ENCODE measurements around the gene HS3ST1.
"Not testable (repeated sequence)": the region's sequence is repeated elsewhere in the genome, so short reads cannot be mapped to it uniquely, and the experiment has no call there.

Gene HS3ST1

DNA sequence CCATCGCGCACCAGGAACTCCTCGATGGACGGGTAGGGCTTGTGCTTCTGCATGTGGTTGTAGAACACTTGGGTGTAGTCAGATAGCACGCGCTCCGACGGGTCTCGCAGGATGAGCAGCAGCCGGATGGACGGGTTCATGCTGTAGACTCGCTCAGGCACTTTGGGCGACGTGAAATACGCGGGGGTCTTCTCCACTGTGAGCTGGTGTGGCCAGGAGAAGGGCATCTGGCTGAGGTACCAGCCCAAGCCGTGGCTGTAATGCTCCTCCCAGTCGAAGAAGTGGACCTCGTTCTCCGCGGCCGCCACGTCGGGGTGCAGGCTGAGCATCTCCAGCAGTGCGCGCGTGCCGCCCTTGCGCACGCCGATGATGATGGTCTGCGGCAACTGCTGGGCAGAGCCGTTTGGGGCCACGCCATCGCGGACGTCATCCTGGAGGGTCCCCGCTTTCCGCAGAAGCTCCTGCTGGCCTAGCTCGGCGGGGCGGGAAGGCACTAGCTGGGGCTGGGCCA lies 29.2 kb downstream of the HS3ST1 start:
- no peak for DNase-seq

DNA sequence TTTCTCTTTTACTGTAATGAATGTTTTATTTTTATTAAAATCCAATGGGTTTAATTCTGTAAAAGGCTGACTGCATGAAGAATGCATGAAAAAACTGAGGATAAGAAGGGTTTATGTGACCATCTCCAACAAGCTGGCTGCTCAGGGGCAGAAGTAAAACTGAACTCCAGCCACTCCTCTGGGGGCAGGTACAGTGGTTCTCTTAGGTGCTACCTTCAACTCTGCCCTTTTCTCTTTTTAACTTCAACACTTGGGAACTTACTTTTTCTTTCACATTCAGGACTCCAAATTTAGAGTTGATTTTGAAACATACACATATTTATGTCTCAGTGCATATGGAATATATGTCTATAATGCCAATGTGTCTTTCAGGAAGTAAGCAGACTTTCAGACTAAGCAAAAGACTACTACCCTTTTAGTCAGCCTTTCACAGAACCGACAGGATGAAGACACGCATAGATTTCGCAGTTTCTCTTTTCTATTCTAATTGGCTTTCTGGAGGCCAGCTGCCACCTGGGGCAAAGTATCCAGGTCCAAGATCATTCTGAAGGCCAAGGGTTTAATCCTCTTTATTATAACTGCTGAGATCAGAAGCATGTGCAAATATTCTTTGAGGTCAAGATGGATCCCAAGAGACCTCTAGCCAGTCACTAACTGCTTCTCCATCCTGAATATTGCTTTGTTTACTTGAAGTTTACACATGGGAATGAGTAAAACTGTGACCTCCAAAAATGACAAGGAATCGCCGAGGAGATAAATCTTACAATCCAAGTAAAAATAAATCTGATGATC lies 30.7 kb downstream of the HS3ST1 start:
- no peak for DNase-seq

DNA sequence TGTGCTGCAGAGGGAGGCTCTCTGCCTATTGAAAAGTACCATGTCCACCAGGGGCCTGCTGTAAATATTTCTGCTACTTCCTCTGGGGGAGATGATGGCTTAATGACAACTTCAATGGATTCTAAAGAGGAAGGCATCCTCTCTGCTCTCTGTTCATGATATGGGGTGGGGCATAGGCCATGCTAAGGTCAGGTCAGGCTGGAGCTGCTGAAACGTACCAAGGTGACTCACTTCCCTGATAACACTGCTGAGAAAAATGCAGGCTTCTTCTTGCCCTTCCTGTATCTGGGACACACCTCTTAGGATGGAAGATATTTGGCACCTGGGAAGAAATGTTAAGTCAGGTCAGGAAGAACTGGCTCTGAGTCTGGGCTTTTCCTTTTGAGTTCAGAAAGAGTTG lies 31.5 kb downstream of the HS3ST1 start:
- no peak for DNase-seq

DNA sequence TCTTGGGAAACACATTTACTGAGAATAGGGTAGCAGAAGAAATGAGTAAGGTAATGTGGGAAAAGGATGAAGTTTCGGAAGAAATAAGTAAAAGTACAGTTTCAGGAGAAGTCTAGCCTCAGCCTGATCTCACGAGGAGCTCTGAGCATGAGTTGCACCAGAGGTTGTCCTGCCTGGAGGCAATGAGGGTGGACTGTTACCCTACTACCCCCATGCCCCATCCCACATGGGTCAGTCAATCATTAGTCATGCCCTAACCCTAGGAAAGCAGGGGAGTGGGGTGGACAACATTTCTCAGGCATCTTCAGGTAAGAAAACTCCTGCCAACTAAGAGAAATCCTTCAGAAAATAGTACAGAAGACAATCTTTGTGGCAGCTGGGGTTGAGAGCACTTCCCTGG lies 35.1 kb downstream of the HS3ST1 start:
- DNase-seq, result no peak

GRCh38 chr4:11384072-11384471 lies 44.6 kb downstream of the HS3ST1 start:
- DNase-seq, result not testable (repeated sequence)

DNA sequence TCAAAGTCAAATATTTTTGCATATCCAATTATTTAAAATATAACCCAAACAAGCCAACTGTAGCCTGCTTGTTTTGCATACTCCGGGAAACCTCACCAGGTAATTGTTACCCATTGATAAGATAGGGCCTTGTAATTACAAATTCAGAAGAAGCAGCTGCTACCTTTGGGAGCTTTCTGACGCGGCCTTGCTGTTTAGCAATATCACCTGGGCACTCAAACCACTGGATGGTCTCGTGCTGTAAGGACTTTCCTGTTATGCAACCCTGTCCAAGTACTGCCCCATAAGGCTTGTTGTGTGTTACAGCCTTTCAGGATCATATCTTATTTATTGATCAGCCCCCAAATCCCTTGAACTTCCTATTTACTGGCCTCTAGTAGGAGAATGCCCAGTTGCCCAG lies 52.1 kb downstream of the HS3ST1 start:
- DNase-seq, result no peak

GRCh38 chr4:11376146-11376545 lies 52.5 kb downstream of the HS3ST1 start:
- DNase-seq, result no peak

- DNase-seq, result no peak
Observed at GRCh38 chr4:11368701-11369115, 60.0 kb downstream of the HS3ST1 start.

- DNase-seq, result peak; percentile 17
Observed at GRCh38 chr4:11367371-11367770, 61.3 kb downstream of the HS3ST1 start.

GRCh38 chr4:11366859-11367258 lies 61.8 kb downstream of the HS3ST1 start:
- no peak for DNase-seq

- no peak for DNase-seq
Observed at GRCh38 chr4:11365039-11365438, 63.7 kb downstream of the HS3ST1 start.

DNA sequence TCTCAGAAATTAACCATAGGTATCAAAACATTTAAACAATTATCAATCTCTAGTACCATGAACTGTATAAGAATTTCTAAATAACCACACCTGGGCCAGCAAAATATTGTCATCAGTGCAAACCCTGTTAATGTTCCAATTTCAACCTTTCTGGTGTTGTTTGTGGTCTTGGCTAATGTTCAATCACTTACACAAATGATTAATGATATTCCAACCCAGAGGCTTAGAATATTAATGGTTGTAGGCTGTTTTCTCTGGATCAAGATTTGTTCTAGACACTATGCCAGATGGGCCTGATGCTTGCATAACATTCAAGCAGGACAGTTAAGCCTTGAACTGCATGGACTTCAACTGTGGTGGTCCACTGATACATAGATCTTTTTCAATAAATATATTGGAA lies 69.1 kb downstream of the HS3ST1 start:
- DNase-seq, result no peak

DNA sequence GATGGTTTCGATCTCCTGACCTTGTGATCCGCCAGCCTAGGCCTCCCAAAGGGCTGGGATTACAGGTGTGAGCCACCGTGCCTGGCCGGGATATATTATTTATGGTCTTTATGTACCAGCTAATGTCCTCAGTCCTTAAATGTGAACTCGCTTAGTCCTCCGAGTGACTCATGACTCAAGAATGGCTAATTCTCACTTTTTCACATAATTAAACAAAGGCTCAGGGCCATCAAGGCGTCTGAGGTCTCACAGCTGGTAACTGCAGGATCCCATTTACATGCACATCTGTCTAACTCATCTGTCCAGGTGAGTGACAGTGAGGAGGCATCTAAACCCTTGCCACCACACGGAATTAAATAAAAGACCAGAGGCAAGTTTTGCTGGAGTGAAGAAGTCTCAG lies 73.5 kb downstream of the HS3ST1 start:
- no peak for DNase-seq

GRCh38 chr4:11354531-11354930 lies 74.2 kb downstream of the HS3ST1 start:
- no peak for DNase-seq

DNA sequence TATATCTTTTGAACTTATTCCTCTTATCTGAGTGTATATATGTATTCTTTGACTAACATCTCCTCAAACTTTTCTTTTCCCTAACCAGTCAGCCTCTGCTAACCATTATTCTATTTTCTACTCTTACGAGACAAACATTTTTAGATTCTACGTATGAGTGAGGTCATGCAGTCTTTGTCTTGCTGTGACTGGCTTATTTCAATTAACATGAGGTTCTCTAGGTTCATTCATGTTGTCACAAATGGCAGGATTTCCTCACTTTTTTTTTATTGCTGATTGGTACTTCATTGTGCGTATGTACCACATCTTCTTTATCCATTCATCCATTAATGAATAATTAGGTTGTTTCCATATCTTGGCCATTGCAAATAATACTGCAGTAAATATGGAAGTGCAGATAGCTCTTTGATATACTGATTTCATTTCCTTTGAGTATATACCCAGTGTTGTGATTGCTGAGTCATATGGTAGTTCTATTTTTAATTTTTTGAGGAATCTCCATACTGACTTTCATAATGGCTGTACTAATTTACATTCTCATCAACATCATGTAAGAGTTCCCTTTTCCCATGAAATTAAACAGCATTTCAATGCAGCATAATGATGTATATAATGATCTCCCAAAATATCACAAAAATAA lies 80.1 kb downstream of the HS3ST1 start:
- DNase-seq, result no peak

DNA sequence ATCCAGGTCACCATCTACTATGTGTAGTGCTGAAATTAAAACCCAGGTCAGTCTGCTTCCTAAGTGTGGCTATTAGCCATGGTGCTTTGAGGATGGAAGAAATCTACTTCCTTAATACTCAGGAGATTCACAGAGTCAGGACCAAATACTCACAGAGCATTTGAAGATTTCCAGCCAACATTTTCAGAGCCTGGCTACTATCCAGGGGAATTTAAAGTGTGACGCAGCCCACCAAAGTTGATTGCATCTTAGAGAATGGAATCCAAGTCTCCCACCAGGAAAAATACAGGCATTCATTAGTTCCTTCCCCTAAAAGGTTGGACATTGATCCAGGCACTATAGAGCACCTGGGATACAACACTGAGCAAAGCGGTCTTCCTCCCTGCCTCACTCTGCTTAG lies 83.8 kb downstream of the HS3ST1 start:
- DNase-seq, result no peak

DNA sequence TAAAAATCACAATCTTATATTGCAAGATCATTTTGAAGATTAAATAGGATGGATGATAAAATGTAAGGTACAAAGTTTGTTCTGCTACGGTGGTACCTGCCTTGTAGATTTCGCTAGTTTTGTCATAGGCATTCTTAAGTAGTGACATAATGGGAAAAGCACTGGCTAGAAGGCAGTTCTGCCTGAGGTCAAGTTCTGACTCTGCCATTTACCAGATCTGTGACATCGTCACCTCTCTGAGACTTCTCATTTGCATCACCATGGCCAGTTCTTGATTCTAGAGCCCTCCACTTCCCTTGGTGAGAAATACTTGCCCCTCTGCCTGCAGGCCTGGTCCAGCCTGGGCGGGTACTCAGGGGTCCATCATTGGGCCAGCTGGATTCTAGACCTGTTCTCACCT lies 85.2 kb downstream of the HS3ST1 start:
- DNase-seq, result no peak
